Prostate gland (tissue), 2 donors: Measurements from ENCODE around the gene SH3PXD2B. TPM values are rescaled to one million over a fixed set of nuclear protein-coding genes. Genes with fewer than 3 reads are reported as not detected.
A peak's percentile ranks its signal among the peaks of the same experiment; 100 is the strongest.
"Not testable (repeated sequence)": the region's sequence is repeated elsewhere in the genome, so short reads cannot be mapped to it uniquely, and the experiment has no call there.

ENCODE experiments used
- DNase-seq: peaks from one replicate; pipeline ENCODE4 v3.0.0-alpha.2; 2019; ENCODE audit warnings: low spot score
- H3K27ac ChIP-seq, 2 donors: fragments of 200-600 bp; sonication (generic); 2 replicates each; pipeline ENCODE4 v1.5.1; 2017 to 2019
- H3K27me3 ChIP-seq: fragments of 200-600 bp; sonication (generic); replicated peaks from 2 replicates; pipeline ENCODE4 v1.5.1; 2019; ENCODE audit not compliant: insufficient read depth
- H3K36me3 ChIP-seq, 2 donors: fragments of 200-600 bp; sonication (generic); 1 replicate in 1 of 2; 2 replicates in 1 of 2; pipeline versions ENCODE4 v1.5.1 to v1.8.1; 2017 to 2019
- H3K4me1 ChIP-seq: fragments of 200-600 bp; sonication (generic); replicated peaks from 2 replicates; pipeline ENCODE4 v1.5.1; 2019
- H3K4me3 ChIP-seq, 2 donors: fragments of 200-600 bp; sonication (generic); 2 replicates each; pipeline ENCODE4 v1.5.1; 2017 to 2019
- H3K9me3 ChIP-seq: fragments of 200-600 bp; sonication (generic); 2 replicates; pipeline ENCODE4 v1.5.1; 2017
- CTCF ChIP-seq, 4 experiments: fragments of 200-600 bp in 2 of 4; fragments of 450-650 bp in 2 of 4; sonication (generic) in 2 of 4; IDR thresholded peaks; 1 replicate in 3 of 4; 2 replicates in 1 of 4; pipeline ENCODE4 v1.5.1; 2016 to 2019; ENCODE audit warnings: antibody characterized with exemption in 4 of 4, mild to moderate bottlenecking in 2 of 4, moderate library complexity in 2 of 4
- POLR2A ChIP-seq: fragments of 450-650 bp; IDR thresholded peaks from one replicate; pipeline ENCODE4 v1.6.1; 2016; ENCODE audit warnings: antibody characterized with exemption, mild to moderate bottlenecking
- POLR2AphosphoS5 ChIP-seq: sonication (generic); formaldehyde crosslinking; IDR thresholded peaks from one replicate; pipeline ENCODE4 v1.6.1; 2017; ENCODE audit warnings: antibody characterized with exemption
- WGBS: methylation state at CpG from one replicate; pipeline ENCODE4 v1.1.5; 2018; 5-methylcytosine and 5-hydroxymethylcytosine counted together
- intact Hi-C: fragments of 100-400 bp; cut with DNase I; formaldehyde crosslinking; loops from one replicate; pipeline ENCODE4 v1.14.2; 2022
- total RNA-seq, 2 donors: library from RNA; depleted of rRNA; stranded (reverse); fragments of >200 nt; gene quantifications; one replicate each; pipeline ENCODE4 v1.1.0, GENCODE V29; 2016

SH3PXD2B gene
- total RNA-seq, 2 donors from 2014 or later = 15.8 to 38.0 TPM

DNA sequence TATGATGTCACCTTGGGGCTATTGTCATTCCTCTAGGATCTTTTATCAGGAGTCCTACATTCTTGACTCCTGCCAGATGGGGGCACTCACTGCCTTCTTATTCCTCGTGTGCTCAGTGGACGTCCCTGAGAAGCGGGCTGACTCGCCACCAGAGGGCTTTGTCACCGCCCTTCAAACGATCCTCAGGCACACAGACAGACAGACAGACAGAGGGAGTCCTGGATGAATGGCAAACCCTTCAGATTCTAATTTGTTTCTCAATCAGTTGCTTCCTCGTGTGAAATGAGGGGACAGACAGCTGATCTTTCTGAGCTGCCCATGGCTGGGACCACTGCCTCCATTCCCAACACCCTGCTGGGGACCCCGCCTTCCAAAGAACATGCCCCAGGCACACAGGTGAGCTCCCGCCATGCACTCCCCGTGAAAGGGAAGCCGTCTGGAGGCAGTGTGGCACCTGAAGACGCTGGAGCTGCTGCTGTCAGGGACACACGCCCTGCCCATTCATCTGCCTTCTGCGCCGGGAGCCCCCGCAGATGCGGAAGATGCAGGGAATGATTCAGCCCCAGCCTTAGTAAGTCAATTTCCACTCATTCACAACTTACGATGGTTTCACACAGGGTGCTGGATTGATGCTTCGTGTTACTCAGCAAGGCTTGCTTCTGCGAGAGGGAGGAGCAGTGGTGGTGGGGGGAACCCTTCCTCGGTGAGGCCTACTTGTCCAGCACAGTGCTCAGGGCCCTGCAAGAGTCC, 24.9 kb upstream of the SH3PXD2B start:
- Histone ChIP-seq H3K27me3 (no peaks in the 10 kb centered on the region), H3K4me3 (no peak overlapping the region), H3K27ac (no peak overlapping the region), H3K4me1 (no peaks in the 10 kb centered on the region), H3K36me3 (no peaks in the 10 kb centered on the region), H3K9me3 (no peaks in the 10 kb centered on the region)
- no peak for TF ChIP-seq POLR2A
- TF ChIP-seq POLR2AphosphoS5 = peak; percentile 80
- peak; percentile 77 to 99 (median 90) for TF ChIP-seq CTCF (IDR thresholded peaks at IDR 0.05)
- DNase-seq = peak; percentile 83
- WGBS = 49% methylated on average over 21 of the region's 21 CpGs
- intact Hi-C loops = loop anchor here (5.0 kb wide), 2 partner anchors 163 to 453 kb away; partner anchors contain the start of gene NEURL1B

GRCh38 chr5:172478695-172479033, 24.3 kb upstream of the SH3PXD2B start:
- not testable (repeated sequence) for H3K4me1 ChIP-seq, H3K4me3 ChIP-seq, H3K27me3 ChIP-seq, H3K27ac ChIP-seq, DNase-seq, H3K36me3 ChIP-seq, H3K9me3 ChIP-seq
- 55% methylated on average over 3 of the region's 3 CpGs for WGBS
- intact Hi-C loops = loop anchor here (5.0 kb wide), 2 partner anchors 164 to 454 kb away; partner anchors contain the start of gene NEURL1B

GRCh38 chr5:172478256-172478655, 23.9 kb upstream of the SH3PXD2B start:
- WGBS = 94% methylated on average over 3 of the region's 3 CpGs
- Histone ChIP-seq H3K9me3 (no peaks in the 10 kb centered on the region), H3K4me3 (no peak overlapping the region), H3K27ac (no peak overlapping the region), H3K4me1 (no peaks in the 10 kb centered on the region), H3K27me3 (no peaks in the 10 kb centered on the region), H3K36me3 (no peaks in the 10 kb centered on the region)
- intact Hi-C loops = loop anchor here (5.0 kb wide), 2 partner anchors 164 to 454 kb away; partner anchors contain the start of gene NEURL1B
- DNase-seq = no peak
- no peak for TF ChIP-seq POLR2AphosphoS5
- no peak for TF ChIP-seq CTCF (IDR thresholded peaks at IDR 0.05)
- no peak for TF ChIP-seq POLR2A

GRCh38 chr5:172477466-172477865, 23.1 kb upstream of the SH3PXD2B start:
- Histone ChIP-seq H3K27me3 (no peaks in the 10 kb centered on the region), H3K36me3 (no peaks in the 10 kb centered on the region), H3K27ac (no peak overlapping the region), H3K4me1 (no peaks in the 10 kb centered on the region), H3K9me3 (no peaks in the 10 kb centered on the region), H3K4me3 (no peak overlapping the region)
- no peak for TF ChIP-seq POLR2AphosphoS5
- DNase-seq = no peak
- 66% methylated on average over 4 of the region's 4 CpGs for WGBS
- intact Hi-C loops = loop anchor here (1.0 to 5.0 kb wide), 3 partner anchors 165 to 455 kb away; partner anchors contain the start of gene NEURL1B

GRCh38 chr5:172474293-172474692, 20.0 kb upstream of the SH3PXD2B start:
- WGBS = 75% methylated on average over 7 of the region's 7 CpGs
- no peak for DNase-seq
- intact Hi-C loops = no loop called here

More at GRCh38 chr5:172474293-172474692, 20.0 kb upstream of the SH3PXD2B start:
- TF ChIP-seq POLR2A (no peak), POLR2AphosphoS5 (no peak), CTCF (IDR thresholded peaks at IDR 0.05) (no peak)
- no peaks in the 10 kb centered on the region for H3K36me3 ChIP-seq
- no peak overlapping the region for H3K27ac ChIP-seq
- H3K4me1 ChIP-seq = no peaks in the 10 kb centered on the region
- H3K4me3 ChIP-seq = no peak overlapping the region
- H3K9me3 ChIP-seq = no peaks in the 10 kb centered on the region
- H3K27me3 ChIP-seq = no peaks in the 10 kb centered on the region
